GM23338 (cell line): Measurements from ENCODE around the gene SNRNP48. TPM values are rescaled to one million over a fixed set of nuclear protein-coding genes. Genes with fewer than 3 reads are reported as not detected.

ENCODE experiments used
- ATAC-seq: fragments of 200-7000 bp; cut with Tn5 transposase; 3 replicates; pipeline ENCODE4 v1.9.1; 2020
- DNase-seq: peaks from one replicate; pipeline ENCODE4 v3.0.0-alpha.2; 2015; ENCODE audit warnings: low spot score
- H2AFZ ChIP-seq: fragments of 200-600 bp; sonication (generic); 2 replicates; pipeline ENCODE4 v1.8.0; 2016; ENCODE audit warnings: antibody characterized with exemption, mild to moderate bottlenecking, moderate library complexity
- H3F3A ChIP-seq: fragments of 200-600 bp; sonication (generic); replicated peaks from 2 replicates; pipeline ENCODE4 v1.8.0; 2017; ENCODE audit warnings: antibody characterized with exemption, mixed run types, low read depth
- H3K27ac ChIP-seq: fragments of 200-600 bp; sonication (generic); 2 replicates; pipeline ENCODE4 v1.6.1; 2016; ENCODE audit warnings: low read depth
- H3K27me3 ChIP-seq: fragments of 200-600 bp; sonication (generic); 2 replicates; pipeline ENCODE4 v1.8.0; 2016; ENCODE audit warnings: mild to moderate bottlenecking, mixed run types, moderate library complexity; ENCODE audit not compliant: insufficient read depth
- H3K36me3 ChIP-seq: fragments of 200-600 bp; sonication (generic); 2 replicates; pipeline ENCODE4 v1.8.0; 2016; ENCODE audit warnings: mild to moderate bottlenecking; ENCODE audit not compliant: insufficient read depth
- H3K4me1 ChIP-seq: fragments of 200-600 bp; sonication (generic); 2 replicates; pipeline ENCODE4 v1.8.0; 2016; ENCODE audit warnings: mild to moderate bottlenecking, moderate library complexity; ENCODE audit not compliant: insufficient read depth
- H3K4me2 ChIP-seq: fragments of 200-600 bp; sonication (generic); 2 replicates; pipeline ENCODE4 v1.7.1; 2017; ENCODE audit warnings: mixed run types
- H3K4me3 ChIP-seq: fragments of 200-600 bp; sonication (generic); 2 replicates; pipeline ENCODE4 v1.6.1; 2016; ENCODE audit warnings: mixed run types
- H3K79me2 ChIP-seq: fragments of 200-600 bp; sonication (generic); replicated peaks from 2 replicates; pipeline ENCODE4 v1.8.0; 2017; ENCODE audit warnings: mild to moderate bottlenecking; ENCODE audit not compliant: insufficient read depth
- H3K9me2 ChIP-seq: fragments of 200-600 bp; sonication (generic); 2 replicates; pipeline ENCODE4 v1.8.0; 2017; ENCODE audit not compliant: insufficient read depth
- H4K20me1 ChIP-seq: fragments of 200-600 bp; sonication (generic); replicated peaks from 2 replicates; pipeline ENCODE4 v1.8.0; 2017; ENCODE audit warnings: mild to moderate bottlenecking; ENCODE audit not compliant: insufficient read depth
- H3K27ac Mint-ChIP-seq: 2 replicates; pipeline ENCODE4 v1.8.0; 2020; ENCODE audit warnings: inconsistent platforms, mild to moderate bottlenecking, moderate library complexity, mixed read lengths
- H3K27me3 Mint-ChIP-seq: 3 replicates; pipeline ENCODE4 v1.8.0; 2022; ENCODE audit warnings: low read depth, mild to moderate bottlenecking, moderate library complexity, mixed read lengths, inconsistent platforms; ENCODE audit not compliant: insufficient read depth, poor library complexity
- H3K36me3 Mint-ChIP-seq: 3 replicates; pipeline ENCODE4 v1.8.0; 2021; ENCODE audit warnings: low read depth, mild to moderate bottlenecking, inconsistent platforms, moderate library complexity, mixed read lengths
- H3K4me1 Mint-ChIP-seq: 3 replicates; pipeline ENCODE4 v1.8.0; 2020; ENCODE audit warnings: mild to moderate bottlenecking, inconsistent platforms, mixed read lengths
- H3K4me3 Mint-ChIP-seq: 3 replicates; pipeline ENCODE4 v1.8.0; 2021; ENCODE audit warnings: moderate library complexity, mild to moderate bottlenecking, inconsistent platforms, mixed read lengths
- H3K9me3 Mint-ChIP-seq: 3 replicates; pipeline ENCODE4 v1.8.0; 2020; ENCODE audit warnings: moderate library complexity, mild to moderate bottlenecking, inconsistent platforms, mixed read lengths
- CREB1 ChIP-seq: fragments of 250-450 bp; sonication (Bioruptor Pico); IDR thresholded peaks from 2 replicates; pipeline ENCODE4 v1.5.0; 2020; ENCODE audit warnings: low read depth, mild to moderate bottlenecking, moderate library complexity
- EZH2 ChIP-seq: fragments of 200-600 bp; sonication (generic); IDR thresholded peaks from one replicate; pipeline ENCODE4 v1.8.0; 2017; ENCODE audit warnings: antibody characterized with exemption, mild to moderate bottlenecking, low read depth; ENCODE audit not compliant: unreplicated experiment
- EZH2phosphoT487 ChIP-seq: fragments of 200-600 bp; sonication (generic); IDR thresholded peaks from one replicate; pipeline ENCODE4 v1.8.1; 2018; ENCODE audit warnings: antibody characterized with exemption; ENCODE audit not compliant: unreplicated experiment
- JUNB ChIP-seq: IDR thresholded peaks from one replicate; pipeline ENCODE4 v1.6.1; 2016; ENCODE audit warnings: antibody characterized with exemption; ENCODE audit not compliant: unreplicated experiment
- NANOG ChIP-seq: IDR thresholded peaks from 2 replicates; pipeline ENCODE4 v1.6.1; 2016; ENCODE audit warnings: antibody characterized with exemption, borderline replicate concordance
- POLR2AphosphoS5 ChIP-seq: IDR thresholded peaks from 2 replicates; pipeline ENCODE4 v1.6.1; 2016; ENCODE audit warnings: antibody characterized with exemption, low read depth
- STAT1 ChIP-seq: IDR thresholded peaks from one replicate; pipeline ENCODE4 v1.6.1; 2016; ENCODE audit warnings: antibody characterized with exemption; ENCODE audit not compliant: unreplicated experiment
- ZNF114 ChIP-seq: fragments of 250-450 bp; sonication (Bioruptor Pico); IDR thresholded peaks from 2 replicates; pipeline ENCODE4 v1.5.0; 2020; ENCODE audit warnings: mild to moderate bottlenecking, moderate library complexity
- ZNF331 ChIP-seq: fragments of 250-450 bp; sonication (Bioruptor Pico); IDR thresholded peaks from 2 replicates; pipeline ENCODE4 v1.5.0; 2020; ENCODE audit warnings: low read depth, mild to moderate bottlenecking, moderate library complexity
- polyA plus RNA-seq: library from polyadenylated mRNA; unstranded; fragments of >200 nt; fragmentation: Nextera tagmentation; extraction: Ambion mirVana; gene quantifications from 2 replicates; pipeline ENCODE4 v1.2.1, GENCODE V29; 2016
- total RNA-seq: library from RNA; depleted of rRNA; stranded (reverse); fragments of >200 nt; shearing (Covaris generic); gene quantifications from 2 replicates; pipeline ENCODE4 v1.2.3, GENCODE V29; 2014
- TF ChIP-seq, protein P1 (sequence below): IDR thresholded peaks from 2 replicates; pipeline ENCODE4 v1.6.1; 2016; ENCODE audit warnings: antibody characterized with exemption
- TF ChIP-seq, protein P2 (sequence below), 2 experiments: fragments of 200-600 bp in 1 of 2; sonication (generic) in 1 of 2; conservative IDR thresholded peaks; 2 replicates each; pipeline versions ENCODE4 v1.5.1 to v1.6.1; 2016 to 2017; ENCODE audit warnings: antibody characterized with exemption in 2 of 2, low read depth in 2 of 2, mild to moderate bottlenecking in 2 of 2, moderate library complexity in 1 of 2
- TF ChIP-seq, protein P3 (sequence below): IDR thresholded peaks from one replicate; pipeline ENCODE4 v1.6.1; 2018; ENCODE audit warnings: antibody characterized with exemption; ENCODE audit not compliant: unreplicated experiment

Gene SNRNP48
- total and polyA plus RNA-seq, 2 experiments from 2014 or later = 17.2 to 23.9 TPM

GRCh38 chr6:7591770-7592169 is 1.8 kb downstream of the SNRNP48 start (continued):
- TF ChIP-seq CREB1 (CRISPR knock-in tag) (no peak), EZH2phosphoT487 (no peak), JUNB (no peak), ZNF331 (CRISPR knock-in tag) (no peak)
- TF ChIP-seq, protein P1, sequence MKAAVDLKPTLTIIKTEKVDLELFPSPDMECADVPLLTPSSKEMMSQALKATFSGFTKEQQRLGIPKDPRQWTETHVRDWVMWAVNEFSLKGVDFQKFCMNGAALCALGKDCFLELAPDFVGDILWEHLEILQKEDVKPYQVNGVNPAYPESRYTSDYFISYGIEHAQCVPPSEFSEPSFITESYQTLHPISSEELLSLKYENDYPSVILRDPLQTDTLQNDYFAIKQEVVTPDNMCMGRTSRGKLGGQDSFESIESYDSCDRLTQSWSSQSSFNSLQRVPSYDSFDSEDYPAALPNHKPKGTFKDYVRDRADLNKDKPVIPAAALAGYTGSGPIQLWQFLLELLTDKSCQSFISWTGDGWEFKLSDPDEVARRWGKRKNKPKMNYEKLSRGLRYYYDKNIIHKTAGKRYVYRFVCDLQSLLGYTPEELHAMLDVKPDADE = no peak
- TF ChIP-seq, protein P2, sequence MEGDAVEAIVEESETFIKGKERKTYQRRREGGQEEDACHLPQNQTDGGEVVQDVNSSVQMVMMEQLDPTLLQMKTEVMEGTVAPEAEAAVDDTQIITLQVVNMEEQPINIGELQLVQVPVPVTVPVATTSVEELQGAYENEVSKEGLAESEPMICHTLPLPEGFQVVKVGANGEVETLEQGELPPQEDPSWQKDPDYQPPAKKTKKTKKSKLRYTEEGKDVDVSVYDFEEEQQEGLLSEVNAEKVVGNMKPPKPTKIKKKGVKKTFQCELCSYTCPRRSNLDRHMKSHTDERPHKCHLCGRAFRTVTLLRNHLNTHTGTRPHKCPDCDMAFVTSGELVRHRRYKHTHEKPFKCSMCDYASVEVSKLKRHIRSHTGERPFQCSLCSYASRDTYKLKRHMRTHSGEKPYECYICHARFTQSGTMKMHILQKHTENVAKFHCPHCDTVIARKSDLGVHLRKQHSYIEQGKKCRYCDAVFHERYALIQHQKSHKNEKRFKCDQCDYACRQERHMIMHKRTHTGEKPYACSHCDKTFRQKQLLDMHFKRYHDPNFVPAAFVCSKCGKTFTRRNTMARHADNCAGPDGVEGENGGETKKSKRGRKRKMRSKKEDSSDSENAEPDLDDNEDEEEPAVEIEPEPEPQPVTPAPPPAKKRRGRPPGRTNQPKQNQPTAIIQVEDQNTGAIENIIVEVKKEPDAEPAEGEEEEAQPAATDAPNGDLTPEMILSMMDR (conservative IDR thresholded peaks at IDR 0.05; ENCODE audit: low read depth in 2 of 2) = no peak

DNA sequence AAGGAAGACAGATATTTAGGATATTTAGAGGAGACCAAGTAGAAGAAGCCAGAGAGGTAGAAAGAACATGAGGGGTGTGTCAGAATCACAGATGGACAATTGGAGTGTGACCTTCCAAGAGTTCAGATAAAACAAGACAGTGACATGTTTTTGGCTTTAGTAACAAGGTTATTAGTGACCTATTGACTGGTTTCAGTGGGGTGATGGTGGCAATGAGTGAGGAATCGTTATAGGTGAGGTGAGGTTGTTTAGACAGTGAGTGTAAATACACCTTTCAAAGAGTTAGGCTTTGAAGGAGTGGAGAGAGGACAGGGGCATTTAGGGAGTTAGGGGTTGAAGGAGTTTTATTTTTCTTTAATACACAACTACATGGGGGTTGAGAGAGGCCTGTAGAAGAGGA is 3.2 kb downstream of the SNRNP48 start:
- no peak overlapping the region for H3K27ac ChIP-seq
- ATAC-seq (no peak), DNase-seq (no peak)
- Mint-ChIP-seq H3K4me3 (no peak overlapping the region), H3K9me3 (no peaks in the 10 kb centered on the region), H3K27me3 (no peaks in the 10 kb centered on the region), H3K36me3 (peaks cover 31% of the 10 kb centered on the region; the same call in 2 of the 3 replicates), H3K4me1 (peaks cover 24% of the 10 kb centered on the region), H3K27ac (no peak overlapping the region)
- H3K79me2 ChIP-seq = peaks cover 47% of the 10 kb centered on the region
- H4K20me1 ChIP-seq = peaks cover 35% of the 10 kb centered on the region
- no peaks in the 10 kb centered on the region for H3K27me3 ChIP-seq
- no peaks in the 10 kb centered on the region for H3K9me2 ChIP-seq
- H3K4me1 ChIP-seq = peaks cover 16% of the 10 kb centered on the region
- H3K36me3 ChIP-seq = peaks cover 29% of the 10 kb centered on the region
- no peak overlapping the region for H3K4me3 ChIP-seq
- H3F3A ChIP-seq = no peaks in the 10 kb centered on the region
- H2AFZ ChIP-seq = no peak overlapping the region
- H3K4me2 ChIP-seq = no peak overlapping the region
- TF ChIP-seq, protein P2 (conservative IDR thresholded peaks at IDR 0.05; ENCODE audit: low read depth in 2 of 2) = no peak
- TF ChIP-seq POLR2AphosphoS5 = no peak
- no peak for TF ChIP-seq CREB1 (CRISPR knock-in tag)
- TF ChIP-seq NANOG = no peak
- TF ChIP-seq STAT1 = no peak
- TF ChIP-seq ZNF114 (CRISPR knock-in tag) = no peak
- TF ChIP-seq, protein P3, sequence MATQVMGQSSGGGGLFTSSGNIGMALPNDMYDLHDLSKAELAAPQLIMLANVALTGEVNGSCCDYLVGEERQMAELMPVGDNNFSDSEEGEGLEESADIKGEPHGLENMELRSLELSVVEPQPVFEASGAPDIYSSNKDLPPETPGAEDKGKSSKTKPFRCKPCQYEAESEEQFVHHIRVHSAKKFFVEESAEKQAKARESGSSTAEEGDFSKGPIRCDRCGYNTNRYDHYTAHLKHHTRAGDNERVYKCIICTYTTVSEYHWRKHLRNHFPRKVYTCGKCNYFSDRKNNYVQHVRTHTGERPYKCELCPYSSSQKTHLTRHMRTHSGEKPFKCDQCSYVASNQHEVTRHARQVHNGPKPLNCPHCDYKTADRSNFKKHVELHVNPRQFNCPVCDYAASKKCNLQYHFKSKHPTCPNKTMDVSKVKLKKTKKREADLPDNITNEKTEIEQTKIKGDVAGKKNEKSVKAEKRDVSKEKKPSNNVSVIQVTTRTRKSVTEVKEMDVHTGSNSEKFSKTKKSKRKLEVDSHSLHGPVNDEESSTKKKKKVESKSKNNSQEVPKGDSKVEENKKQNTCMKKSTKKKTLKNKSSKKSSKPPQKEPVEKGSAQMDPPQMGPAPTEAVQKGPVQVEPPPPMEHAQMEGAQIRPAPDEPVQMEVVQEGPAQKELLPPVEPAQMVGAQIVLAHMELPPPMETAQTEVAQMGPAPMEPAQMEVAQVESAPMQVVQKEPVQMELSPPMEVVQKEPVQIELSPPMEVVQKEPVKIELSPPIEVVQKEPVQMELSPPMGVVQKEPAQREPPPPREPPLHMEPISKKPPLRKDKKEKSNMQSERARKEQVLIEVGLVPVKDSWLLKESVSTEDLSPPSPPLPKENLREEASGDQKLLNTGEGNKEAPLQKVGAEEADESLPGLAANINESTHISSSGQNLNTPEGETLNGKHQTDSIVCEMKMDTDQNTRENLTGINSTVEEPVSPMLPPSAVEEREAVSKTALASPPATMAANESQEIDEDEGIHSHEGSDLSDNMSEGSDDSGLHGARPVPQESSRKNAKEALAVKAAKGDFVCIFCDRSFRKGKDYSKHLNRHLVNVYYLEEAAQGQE = no peak
- TF ChIP-seq EZH2 = no peak
